Esophagus squamous epithelium (tissue), 5 donors: ENCODE data around the gene NEU4. TPM values are rescaled to one million over a fixed set of nuclear protein-coding genes. Genes with fewer than 3 reads are reported as not detected.
A peak's percentile ranks its signal among the peaks of the same experiment; 100 is the strongest.

ENCODE experiments used
- DNase-seq: peaks from one replicate; lab custom pipeline; 2025; lab: John Stamatoyannopoulos, UW
- H3K27ac ChIP-seq, 4 donors: fragments of 200-600 bp; sonication (generic); one replicate each; pipeline ENCODE4 v1.5.1; 2016 to 2019; ENCODE audit warnings: mild to moderate bottlenecking in 1 of 4
- H3K27me3 ChIP-seq, 4 donors: fragments of 200-600 bp; sonication (generic); 1 replicate in 3 of 4; 2 replicates in 1 of 4; pipeline versions ENCODE4 v1.5.1 to v1.6.0; 2017 to 2021; ENCODE audit warnings: antibody characterized with exemption in 1 of 4
- H3K36me3 ChIP-seq, 3 donors: fragments of 200-600 bp; sonication (generic); one replicate each; pipeline ENCODE4 v1.5.1; 2016 to 2019
- H3K4me1 ChIP-seq, 3 donors: fragments of 200-600 bp; sonication (generic); one replicate each; pipeline ENCODE4 v1.5.1; 2017 to 2019
- H3K4me3 ChIP-seq, 4 donors: fragments of 200-600 bp; sonication (generic); 1 replicate in 3 of 4; 2 replicates in 1 of 4; pipeline ENCODE4 v1.5.1; 2016 to 2019; ENCODE audit warnings: mild to moderate bottlenecking in 2 of 4, moderate library complexity in 1 of 4
- H3K9me3 ChIP-seq, 3 donors: fragments of 200-600 bp; sonication (generic); one replicate each; pipeline ENCODE4 v1.5.1; 2016 to 2019
- CTCF ChIP-seq, 6 experiments: fragments of 450-650 bp in 4 of 6; fragments of 200-600 bp in 2 of 6; sonication (generic) in 2 of 6; IDR thresholded peaks; one replicate each; pipeline ENCODE4 v1.5.1; 2016 to 2019; ENCODE audit warnings: antibody characterized with exemption in 6 of 6, mild to moderate bottlenecking in 4 of 6, moderate library complexity in 4 of 6
- POLR2A ChIP-seq, 4 donors: fragments of 450-650 bp; IDR thresholded peaks; one replicate each; pipeline ENCODE4 v1.6.1; 2017; ENCODE audit warnings: antibody characterized with exemption in 4 of 4, mild to moderate bottlenecking in 4 of 4, moderate library complexity in 3 of 4
- WGBS, 2 donors: methylation state at CpG; one replicate each; pipeline ENCODE4 v1.1.5; 2018; 5-methylcytosine and 5-hydroxymethylcytosine counted together
- intact Hi-C: fragments of 100-400 bp; cut with DNase I; formaldehyde crosslinking; loops from one replicate; pipeline ENCODE4 v1.15.0; 2022
- total RNA-seq, 4 donors: library from RNA; depleted of rRNA; stranded (reverse); fragments of >200 nt; gene quantifications; one replicate each; pipeline ENCODE4 v1.1.0, GENCODE V29; 2016
- donor health status: DM: yes; HTN: yes; CAD: no.

The NEU4 gene
- total RNA-seq, 4 donors from 2014 or later, result not detected

GRCh38 chr2:241771286-241772062 lies 37.5 kb upstream of the NEU4 start:
- Histone ChIP-seq H3K4me1 (peaks cover 7 to 54% (median 20%) of the 10 kb centered on the region in 3 donors), H3K27ac (peak overlapping the region in 1 of 4 donors; percentile 36), H3K4me3 (no peak overlapping the region), H3K9me3 (no peaks in the 10 kb centered on the region), H3K27me3 (peaks cover 0 to 58% (median 0%) of the 10 kb centered on the region in 4 donors), H3K36me3 (peaks cover 0 to 16% (median 0%) of the 10 kb centered on the region in 3 donors)
- DNase-seq, result no peak
- intact Hi-C loops, result no loop called here
- WGBS, 2 donors, result 56 to 63% methylated on average over 10 to 24 of the region's 38 CpGs
- no peak for TF ChIP-seq CTCF (IDR thresholded peaks at IDR 0.05)
- no peak for TF ChIP-seq POLR2A (IDR thresholded peaks at IDR 0.05)

- peaks cover 0 to 16% (median 0%) of the 10 kb centered on the region in 3 donors for H3K36me3 ChIP-seq
- H3K27ac ChIP-seq, result peak overlapping the region in 1 of 4 donors; percentile 36
- H3K4me3 ChIP-seq, result no peak overlapping the region
- no peaks in the 10 kb centered on the region for H3K9me3 ChIP-seq
- intact Hi-C loops, result no loop called here
- no peak for DNase-seq
- peaks cover 13 to 60% (median 26%) of the 10 kb centered on the region in 3 donors for H3K4me1 ChIP-seq
- 27 to 42% methylated on average over 9 of the region's 9 CpGs for WGBS, 2 donors
- no peak for TF ChIP-seq POLR2A (IDR thresholded peaks at IDR 0.05)
- TF ChIP-seq CTCF (IDR thresholded peaks at IDR 0.05), result no peak
- H3K27me3 ChIP-seq, result peaks cover 0 to 64% (median 0%) of the 10 kb centered on the region in 4 donors
These were observed 36.9 kb upstream of the NEU4 start for GRCh38 chr2:241772063-241772499.

GRCh38 chr2:241773511-241774418 lies 35.2 kb upstream of the NEU4 start:
- Histone ChIP-seq H3K27ac (no peak overlapping the region), H3K9me3 (no peaks in the 10 kb centered on the region), H3K4me3 (no peak overlapping the region), H3K27me3 (peaks cover 0 to 67% (median 0%) of the 10 kb centered on the region in 4 donors), H3K36me3 (peaks cover 0 to 3% (median 0%) of the 10 kb centered on the region in 3 donors), H3K4me1 (peaks cover 23 to 72% (median 36%) of the 10 kb centered on the region in 3 donors)
- intact Hi-C loops, result no loop called here
- WGBS, 2 donors, result 14 to 33% methylated on average over 4 to 11 of the region's 29 CpGs
- no peak for TF ChIP-seq POLR2A (IDR thresholded peaks at IDR 0.05)
- no peak for TF ChIP-seq CTCF (IDR thresholded peaks at IDR 0.05)
- DNase-seq, result no peak

GRCh38 chr2:241774419-241775222 lies 34.4 kb upstream of the NEU4 start:
- Histone ChIP-seq H3K4me3 (no peak overlapping the region), H3K27ac (no peak overlapping the region), H3K27me3 (peaks cover 0 to 67% (median 0%) of the 10 kb centered on the region in 4 donors), H3K36me3 (no peaks in the 10 kb centered on the region), H3K4me1 (peaks cover 23 to 72% (median 36%) of the 10 kb centered on the region in 3 donors), H3K9me3 (no peaks in the 10 kb centered on the region)
- TF ChIP-seq CTCF (IDR thresholded peaks at IDR 0.05) (no peak), POLR2A (IDR thresholded peaks at IDR 0.05) (no peak)
- no peak for DNase-seq
- intact Hi-C loops, result no loop called here
- 40 to 62% methylated on average over 8 to 9 of the region's 40 CpGs for WGBS, 2 donors
